ENCODE results near the gene PTPN5.

PTPN5 gene

GRCh38 chr11:18794956-18795355 lies 3.4 kb upstream of the PTPN5 start:
- no peak for DNase-seq (ENCODE audit: low read depth, low spot score)
- Histone ChIP-seq H3K9me3 (ENCODE audit: low read depth, low read length) (no peaks in the 10 kb centered on the region), H3K27ac (no peak overlapping the region), H3K36me3 (ENCODE audit: insufficient read depth, low read length) (no peaks in the 10 kb centered on the region), H3K9ac (ENCODE audit: insufficient read length) (no peak overlapping the region), H3K4me3 (no peak overlapping the region)
- TF ChIP-seq FOXP2 (optimal IDR thresholded peaks at IDR 0.05; ENCODE audit: control extremely low read depth, extremely low read length, insufficient read depth) (no peak), EZH2 (IDR thresholded peaks at IDR 0.05) (no peak), POLR2AphosphoS5 (IDR thresholded peaks at IDR 0.05; ENCODE audit: borderline replicate concordance, low read depth, low read length) (no peak)

GRCh38 chr11:18792827-18793226 lies 1.2 kb upstream of the PTPN5 start:
- TF ChIP-seq POLR2AphosphoS5 (IDR thresholded peaks at IDR 0.05; ENCODE audit: borderline replicate concordance, low read depth, low read length) = no peak
- TF ChIP-seq EZH2 (IDR thresholded peaks at IDR 0.05) = no peak
- DNase-seq (ENCODE audit: low read depth, low spot score) = no peak
- no peak overlapping the region for H3K27ac ChIP-seq
- H3K36me3 ChIP-seq (ENCODE audit: insufficient read depth, low read length) = no peaks in the 10 kb centered on the region
- H3K9ac ChIP-seq (ENCODE audit: insufficient read length) = no peak overlapping the region
- no peaks in the 10 kb centered on the region for H3K9me3 ChIP-seq (ENCODE audit: low read depth, low read length)
- no peak overlapping the region for H3K4me3 ChIP-seq

- no peak for DNase-seq (ENCODE audit: low read depth, low spot score)
- TF ChIP-seq FOXP2 (optimal IDR thresholded peaks at IDR 0.05; ENCODE audit: control extremely low read depth, extremely low read length, insufficient read depth) (no peak), EZH2 (IDR thresholded peaks at IDR 0.05) (no peak), POLR2AphosphoS5 (IDR thresholded peaks at IDR 0.05; ENCODE audit: borderline replicate concordance, low read depth, low read length) (no peak)
- H3K4me3 ChIP-seq = peak overlapping the region; percentile 75
- H3K9me3 ChIP-seq (ENCODE audit: low read depth, low read length) = no peaks in the 10 kb centered on the region
- no peak overlapping the region for H3K9ac ChIP-seq (ENCODE audit: insufficient read length)
- no peak overlapping the region for H3K27ac ChIP-seq
- H3K36me3 ChIP-seq (ENCODE audit: insufficient read depth, low read length) = no peaks in the 10 kb centered on the region
Measured at GRCh38 chr11:18791969-18792628, 501 bp upstream of the PTPN5 start.

GRCh38 chr11:18790883-18791206 lies 753 bp downstream of the PTPN5 start:
- DNase-seq (ENCODE audit: low read depth, low spot score) = no peak
- H3K9me3 ChIP-seq (ENCODE audit: low read depth, low read length) = no peaks in the 10 kb centered on the region
- H3K9ac ChIP-seq (ENCODE audit: insufficient read length) = no peak overlapping the region
- H3K4me3 ChIP-seq = peak overlapping the region; percentile 75
- no peaks in the 10 kb centered on the region for H3K36me3 ChIP-seq (ENCODE audit: insufficient read depth, low read length)
- no peak overlapping the region for H3K27ac ChIP-seq
- no peak for TF ChIP-seq POLR2AphosphoS5 (IDR thresholded peaks at IDR 0.05; ENCODE audit: borderline replicate concordance, low read depth, low read length)
- no peak for TF ChIP-seq FOXP2 (optimal IDR thresholded peaks at IDR 0.05; ENCODE audit: control extremely low read depth, extremely low read length, insufficient read depth)
- no peak for TF ChIP-seq EZH2 (IDR thresholded peaks at IDR 0.05)

GRCh38 chr11:18789942-18790341 lies 1.7 kb downstream of the PTPN5 start:
- Histone ChIP-seq H3K9me3 (ENCODE audit: low read depth, low read length) (no peaks in the 10 kb centered on the region), H3K9ac (ENCODE audit: insufficient read length) (no peak overlapping the region), H3K36me3 (ENCODE audit: insufficient read depth, low read length) (no peaks in the 10 kb centered on the region), H3K4me3 (no peak overlapping the region), H3K27ac (no peak overlapping the region)
- no peak for TF ChIP-seq FOXP2 (optimal IDR thresholded peaks at IDR 0.05; ENCODE audit: control extremely low read depth, extremely low read length, insufficient read depth)
- TF ChIP-seq EZH2 (IDR thresholded peaks at IDR 0.05) = no peak
- TF ChIP-seq POLR2AphosphoS5 (IDR thresholded peaks at IDR 0.05; ENCODE audit: borderline replicate concordance, low read depth, low read length) = no peak
- no peak for DNase-seq (ENCODE audit: low read depth, low spot score)

- Histone ChIP-seq H3K9me3 (ENCODE audit: low read depth, low read length) (no peaks in the 10 kb centered on the region), H3K9ac (ENCODE audit: insufficient read length) (peak overlapping the region; percentile 25), H3K27ac (peak overlapping the region; percentile 80), H3K4me3 (peak overlapping the region; percentile 40; the same call in 1 of the 2 replicates), H3K36me3 (ENCODE audit: insufficient read depth, low read length) (no peaks in the 10 kb centered on the region)
- DNase-seq (ENCODE audit: low read depth, low spot score) = peak; percentile 58
- no peak for TF ChIP-seq FOXP2 (optimal IDR thresholded peaks at IDR 0.05; ENCODE audit: control extremely low read depth, extremely low read length, insufficient read depth)
- no peak for TF ChIP-seq EZH2 (IDR thresholded peaks at IDR 0.05)
- TF ChIP-seq POLR2AphosphoS5 (IDR thresholded peaks at IDR 0.05; ENCODE audit: borderline replicate concordance, low read depth, low read length) = no peak
Measured at GRCh38 chr11:18785411-18785810, 6.2 kb downstream of the PTPN5 start.

- Histone ChIP-seq H3K9me3 (ENCODE audit: low read depth, low read length) (no peaks in the 10 kb centered on the region), H3K9ac (ENCODE audit: insufficient read length) (no peak overlapping the region), H3K27ac (no peak overlapping the region), H3K4me3 (no peak overlapping the region), H3K36me3 (ENCODE audit: insufficient read depth, low read length) (no peaks in the 10 kb centered on the region)
- TF ChIP-seq POLR2AphosphoS5 (IDR thresholded peaks at IDR 0.05; ENCODE audit: borderline replicate concordance, low read depth, low read length) (no peak), FOXP2 (optimal IDR thresholded peaks at IDR 0.05; ENCODE audit: control extremely low read depth, extremely low read length, insufficient read depth) (no peak), EZH2 (IDR thresholded peaks at IDR 0.05) (no peak)
- no peak for DNase-seq (ENCODE audit: low read depth, low spot score)
Measured at GRCh38 chr11:18780896-18781295, 10.7 kb downstream of the PTPN5 start.

GRCh38 chr11:18780329-18780728 lies 11.3 kb downstream of the PTPN5 start:
- DNase-seq (ENCODE audit: low read depth, low spot score) = no peak
- H3K27ac ChIP-seq = no peak overlapping the region
- H3K9ac ChIP-seq (ENCODE audit: insufficient read length) = no peak overlapping the region
- H3K9me3 ChIP-seq (ENCODE audit: low read depth, low read length) = no peaks in the 10 kb centered on the region
- H3K36me3 ChIP-seq (ENCODE audit: insufficient read depth, low read length) = no peaks in the 10 kb centered on the region
- TF ChIP-seq POLR2AphosphoS5 (IDR thresholded peaks at IDR 0.05; ENCODE audit: borderline replicate concordance, low read depth, low read length) (no peak), EZH2 (IDR thresholded peaks at IDR 0.05) (no peak), FOXP2 (optimal IDR thresholded peaks at IDR 0.05; ENCODE audit: control extremely low read depth, extremely low read length, insufficient read depth) (no peak)
- H3K4me3 ChIP-seq = no peak overlapping the region

- no peak for DNase-seq (ENCODE audit: low read depth, low spot score)
- no peaks in the 10 kb centered on the region for H3K36me3 ChIP-seq (ENCODE audit: insufficient read depth, low read length)
- H3K9me3 ChIP-seq (ENCODE audit: low read depth, low read length) = no peaks in the 10 kb centered on the region
- no peak overlapping the region for H3K27ac ChIP-seq
- no peak overlapping the region for H3K9ac ChIP-seq (ENCODE audit: insufficient read length)
- no peak overlapping the region for H3K4me3 ChIP-seq
- TF ChIP-seq POLR2AphosphoS5 (IDR thresholded peaks at IDR 0.05; ENCODE audit: borderline replicate concordance, low read depth, low read length) = no peak
- no peak for TF ChIP-seq EZH2 (IDR thresholded peaks at IDR 0.05)
- TF ChIP-seq FOXP2 (optimal IDR thresholded peaks at IDR 0.05; ENCODE audit: control extremely low read depth, extremely low read length, insufficient read depth) = no peak
Measured at GRCh38 chr11:18778468-18778867, 13.1 kb downstream of the PTPN5 start.
